ENCODE data around the gene PACRG.

PACRG gene

DNA sequence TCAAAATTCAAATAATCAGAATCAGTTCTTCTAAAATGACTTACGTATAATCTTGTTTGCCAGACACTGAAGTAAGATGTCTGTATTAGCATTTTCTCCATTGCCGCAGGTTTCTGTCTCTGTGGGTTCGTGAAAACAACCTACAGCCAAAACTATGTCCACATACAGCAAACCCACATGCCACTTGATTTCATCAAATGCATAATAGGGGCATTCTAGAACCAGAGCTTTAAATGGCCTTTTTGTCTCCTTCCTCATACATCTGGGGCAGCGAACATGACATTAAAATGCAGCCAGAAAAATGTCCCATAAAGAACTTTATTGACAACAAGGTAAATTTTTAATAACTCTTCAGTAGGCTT, 596.5 kb downstream of the PACRG start:
- DNase-seq, result peak; percentile 75

DNA sequence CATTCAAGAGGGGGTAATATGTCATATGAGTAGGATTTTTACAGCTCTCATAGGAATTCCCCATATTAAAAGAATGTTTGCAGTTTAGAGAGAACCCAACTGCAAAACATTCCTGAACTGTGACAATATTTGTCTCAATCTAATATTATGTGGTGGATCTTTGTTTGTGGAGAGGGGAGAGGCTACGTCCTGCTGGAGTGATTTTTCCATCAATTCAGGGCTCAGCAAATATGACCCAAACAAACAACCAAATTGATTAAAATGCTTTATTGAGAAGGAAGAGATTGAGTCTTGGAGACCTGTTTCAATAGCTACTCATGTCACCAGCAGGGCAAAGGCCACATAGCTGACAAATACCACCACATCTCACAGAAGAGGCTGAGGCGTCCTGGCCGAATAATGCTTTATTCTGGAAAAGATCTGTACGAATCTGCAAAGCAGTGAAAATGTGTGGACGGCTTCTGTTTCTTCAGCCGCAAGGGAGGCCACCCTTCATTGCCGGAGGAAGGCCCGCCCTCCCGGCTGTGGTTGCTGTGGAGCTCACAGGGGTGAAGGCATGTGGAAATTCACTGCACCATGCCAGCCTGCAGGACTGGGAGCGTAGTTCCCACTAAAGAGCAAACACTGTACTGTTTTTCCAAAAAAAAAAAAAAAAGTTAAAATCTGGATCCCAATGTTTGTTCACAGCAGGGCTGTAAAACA, 597.1 kb downstream of the PACRG start:
- peak; percentile 75 for DNase-seq

DNA sequence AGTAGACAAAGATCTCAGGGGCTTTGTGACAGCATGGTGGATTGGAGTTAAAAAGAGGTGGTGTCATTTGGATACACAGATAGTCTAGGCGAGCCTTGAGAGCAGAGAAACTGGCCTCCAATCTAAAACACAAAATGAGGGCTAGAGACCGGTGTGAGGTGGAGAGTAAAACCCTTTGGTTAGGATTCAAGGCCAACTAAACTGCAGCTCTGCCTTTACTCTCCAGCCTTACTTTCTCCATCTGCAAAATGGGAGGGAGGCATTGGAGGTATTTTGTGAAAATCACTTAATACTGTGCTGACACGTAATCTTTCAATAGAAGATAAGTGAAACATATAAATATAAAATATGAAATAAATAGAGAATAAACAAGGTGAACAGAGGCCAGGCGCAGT, 597.6 kb downstream of the PACRG start:
- no peak for DNase-seq

DNA sequence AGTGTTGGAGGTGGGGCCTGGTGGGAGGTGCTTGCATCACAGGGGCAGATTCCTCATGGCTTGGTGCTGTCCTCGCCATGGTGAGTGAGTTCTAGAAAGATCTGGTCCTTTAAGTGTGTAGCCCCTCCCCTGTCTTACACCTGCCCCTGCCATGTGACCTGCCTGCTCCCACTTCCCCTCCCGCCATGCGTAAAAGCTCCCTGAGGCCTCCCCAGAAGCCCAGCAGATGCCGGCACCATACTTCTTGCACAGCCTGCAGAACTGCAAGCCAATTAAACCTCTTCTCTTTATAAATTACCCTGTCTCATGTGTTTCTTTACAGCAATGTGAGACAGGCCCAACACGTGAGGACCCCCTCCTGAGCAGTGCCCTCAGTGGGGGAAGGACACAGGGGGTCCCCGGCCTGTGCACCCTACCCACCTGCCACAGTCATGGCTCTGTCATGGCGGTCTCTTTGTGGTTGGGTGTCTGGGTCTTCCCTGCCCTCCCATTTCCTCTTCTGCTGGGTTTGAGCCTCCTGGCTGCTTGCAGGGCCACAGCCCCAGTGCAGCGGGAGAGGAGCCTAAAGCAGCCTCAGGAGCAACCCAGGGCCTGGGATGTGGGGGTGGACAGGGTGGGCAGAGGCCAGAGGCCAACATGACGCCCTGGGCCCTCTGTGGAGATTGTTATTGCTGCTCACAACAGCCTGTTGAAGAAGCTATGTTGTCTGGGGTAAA, 599.5 kb downstream of the PACRG start:
- no peak for DNase-seq

DNA sequence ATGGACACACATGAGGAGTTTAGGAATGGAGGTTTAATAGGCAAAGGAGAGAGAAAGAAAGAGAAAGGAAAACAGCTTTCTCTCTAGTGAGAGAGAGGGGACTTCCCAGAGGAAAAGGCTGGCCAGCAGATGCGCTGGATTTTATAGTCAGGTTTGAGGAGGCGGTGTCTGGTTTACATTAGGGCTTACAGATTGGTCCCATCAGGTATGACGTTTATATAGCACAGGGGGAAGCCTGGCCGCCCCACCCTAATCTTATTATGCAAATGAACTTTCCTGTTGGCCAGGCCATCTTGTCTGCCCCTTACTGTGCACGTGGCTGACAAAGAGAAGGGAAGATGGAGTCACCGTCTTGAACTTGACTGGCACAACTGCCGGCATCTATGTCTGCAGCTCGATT, 600.1 kb downstream of the PACRG start:
- DNase-seq, result no peak

DNA sequence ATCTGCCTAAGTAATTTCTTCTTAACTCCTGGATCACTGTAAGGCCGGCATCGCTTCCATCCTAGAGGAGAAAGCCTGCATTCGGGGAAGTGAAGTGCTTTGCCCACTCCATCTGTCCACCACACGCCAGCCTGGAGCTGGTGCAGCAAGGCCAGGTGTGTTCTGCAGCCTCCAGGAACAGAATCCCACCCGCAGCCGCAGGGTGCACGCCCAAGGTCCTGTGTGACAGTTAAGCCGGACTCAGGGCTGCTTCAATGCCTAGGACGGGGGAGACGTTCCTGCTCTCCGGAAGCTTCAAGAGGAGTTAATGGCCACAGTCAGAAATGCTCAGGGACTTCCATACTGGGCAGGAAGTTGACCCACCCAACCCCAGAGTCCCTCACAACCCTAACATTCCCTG, 600.6 kb downstream of the PACRG start:
- DNase-seq, result no peak

DNA sequence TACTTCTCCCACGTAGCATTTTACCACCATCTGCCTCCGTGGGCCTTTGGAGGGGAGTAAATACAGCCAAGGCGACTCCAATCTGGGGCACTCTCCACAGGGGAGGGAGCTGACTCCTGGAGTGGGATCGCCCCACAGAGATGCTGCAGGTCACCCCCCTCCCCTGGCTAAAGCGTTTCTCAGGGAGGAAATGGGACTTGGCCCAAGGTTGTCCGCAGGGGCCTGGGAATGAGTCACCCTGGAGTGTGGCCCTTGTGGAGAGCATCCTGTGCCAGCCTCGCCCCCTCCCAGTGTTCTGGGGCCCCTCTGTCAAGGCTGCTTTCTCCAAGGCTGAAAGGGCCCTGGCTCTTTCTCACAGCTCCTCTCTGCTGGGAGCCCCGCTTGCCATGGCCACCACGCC, 602.2 kb downstream of the PACRG start:
- DNase-seq, result peak; percentile 58

DNA sequence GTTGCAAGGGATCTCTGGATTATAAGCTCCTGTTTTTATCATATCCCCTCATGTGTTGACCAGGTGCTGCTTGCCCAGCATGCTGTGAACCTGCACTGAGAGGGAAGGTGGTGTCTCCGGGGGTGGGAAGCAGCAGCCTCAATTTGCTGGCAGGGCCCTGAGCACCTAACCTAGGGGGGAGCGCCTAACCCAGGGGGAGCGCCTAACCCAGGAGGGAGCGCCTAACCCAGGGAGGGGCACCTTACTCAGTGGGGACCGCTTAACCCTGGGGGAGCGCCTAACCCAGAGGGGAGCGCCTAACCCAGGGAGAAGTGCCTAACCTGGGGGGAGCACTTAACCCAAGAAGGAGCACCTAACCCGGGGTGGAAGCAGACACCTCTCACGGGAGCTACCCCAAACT, 603.5 kb downstream of the PACRG start:
- no peak for DNase-seq

DNA sequence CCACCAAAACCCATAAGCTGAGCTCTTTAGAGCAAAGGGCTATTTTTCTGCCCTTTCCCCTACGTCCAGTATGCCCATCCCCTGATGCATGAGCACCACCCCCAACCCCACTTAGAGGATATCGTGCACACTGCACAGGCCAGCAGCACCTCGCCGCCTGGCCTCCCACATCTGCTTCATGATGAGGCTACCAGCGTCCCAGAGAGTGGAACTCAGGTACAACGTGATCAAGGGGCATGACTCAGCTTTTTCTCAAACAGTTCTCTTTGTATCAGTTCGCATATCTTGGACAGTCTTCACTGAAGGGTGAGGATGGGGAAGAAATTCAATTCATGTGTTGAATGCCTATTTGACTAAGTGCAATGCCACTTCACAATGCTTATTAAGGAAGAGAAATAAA, 604.8 kb downstream of the PACRG start:
- no peak for DNase-seq

DNA sequence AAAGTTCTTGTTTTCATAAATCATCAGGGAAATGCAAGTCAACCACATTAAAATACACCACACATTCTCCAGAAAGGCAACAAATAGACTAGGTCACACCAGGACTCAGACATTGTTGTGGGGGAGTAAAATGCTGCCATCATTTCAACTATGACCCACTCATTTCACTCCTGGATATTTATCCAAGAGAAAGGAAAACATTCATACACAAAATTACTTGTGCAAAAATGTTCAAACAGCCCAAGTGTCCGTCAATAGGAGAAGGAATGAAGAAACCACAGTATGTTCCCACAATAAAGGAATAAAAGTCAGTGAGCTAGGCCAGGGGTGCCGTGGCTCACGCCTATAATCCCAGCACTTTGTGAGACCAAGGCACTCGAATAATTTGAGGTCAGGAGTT, 605.3 kb downstream of the PACRG start:
- DNase-seq, result no peak

DNA sequence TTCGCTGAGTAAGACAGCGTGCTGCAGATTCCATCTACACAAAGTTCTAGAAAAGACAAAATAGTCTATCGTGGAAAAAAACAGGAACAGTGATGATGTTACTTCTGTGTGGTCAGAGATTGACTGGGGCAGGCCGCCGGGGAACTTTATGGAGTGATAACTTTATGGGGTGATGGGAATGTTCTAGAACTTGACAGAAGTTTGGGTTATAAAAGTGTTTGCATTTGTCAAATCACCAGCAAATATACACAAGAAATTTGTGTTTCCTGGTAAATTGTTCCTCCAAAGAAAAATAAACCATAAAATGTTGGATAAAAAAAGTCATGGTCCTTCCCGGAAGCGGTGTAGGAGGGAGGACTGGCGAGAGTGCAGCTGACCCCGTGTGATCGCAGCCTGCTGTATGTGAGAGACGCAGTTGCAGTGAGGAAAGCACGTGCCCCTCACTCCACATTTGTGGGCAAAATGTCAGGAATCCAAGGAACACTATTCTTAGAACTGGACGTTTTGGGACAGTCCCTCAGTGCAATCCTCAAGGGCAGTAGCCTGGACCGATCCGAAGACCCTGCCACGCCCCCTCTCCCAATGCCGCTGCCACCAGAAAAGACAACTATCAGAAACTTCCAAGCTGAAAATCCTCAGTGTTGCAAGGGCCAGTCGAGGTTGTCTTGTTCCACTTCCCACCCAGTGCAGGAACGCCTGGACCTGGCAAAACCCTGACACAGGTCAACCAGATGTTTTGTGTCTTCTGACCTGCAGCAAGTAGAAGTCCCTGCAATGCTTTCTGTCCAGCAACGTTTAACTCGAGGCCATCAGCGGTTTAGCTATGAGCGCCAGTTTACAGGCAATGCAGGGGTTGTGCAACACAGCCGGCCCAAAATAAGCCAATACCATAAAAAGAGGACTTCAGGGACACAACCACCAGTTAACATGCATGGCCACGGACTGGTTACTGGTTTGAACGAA, 606.2 kb downstream of the PACRG start:
- DNase-seq, result no peak

DNA sequence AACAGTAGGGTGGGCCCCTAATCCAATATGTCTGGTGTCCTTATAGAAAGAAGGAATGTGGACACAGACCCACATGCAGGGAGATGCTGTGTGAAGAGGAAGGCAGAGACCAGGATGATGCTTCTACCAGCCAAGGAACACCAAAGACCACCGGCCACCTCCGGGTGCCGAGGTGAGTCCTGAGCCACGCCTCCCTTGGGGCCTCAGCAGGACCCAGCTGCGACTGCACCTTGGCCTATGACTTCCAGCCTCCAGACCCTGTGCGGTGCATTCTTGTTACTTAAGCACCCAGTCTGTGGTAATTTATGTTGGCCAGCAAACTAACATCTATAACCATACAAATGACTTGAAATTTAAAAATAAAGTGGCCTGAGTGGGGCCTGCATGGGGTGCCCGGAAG, 607.3 kb downstream of the PACRG start:
- no peak for DNase-seq

DNA sequence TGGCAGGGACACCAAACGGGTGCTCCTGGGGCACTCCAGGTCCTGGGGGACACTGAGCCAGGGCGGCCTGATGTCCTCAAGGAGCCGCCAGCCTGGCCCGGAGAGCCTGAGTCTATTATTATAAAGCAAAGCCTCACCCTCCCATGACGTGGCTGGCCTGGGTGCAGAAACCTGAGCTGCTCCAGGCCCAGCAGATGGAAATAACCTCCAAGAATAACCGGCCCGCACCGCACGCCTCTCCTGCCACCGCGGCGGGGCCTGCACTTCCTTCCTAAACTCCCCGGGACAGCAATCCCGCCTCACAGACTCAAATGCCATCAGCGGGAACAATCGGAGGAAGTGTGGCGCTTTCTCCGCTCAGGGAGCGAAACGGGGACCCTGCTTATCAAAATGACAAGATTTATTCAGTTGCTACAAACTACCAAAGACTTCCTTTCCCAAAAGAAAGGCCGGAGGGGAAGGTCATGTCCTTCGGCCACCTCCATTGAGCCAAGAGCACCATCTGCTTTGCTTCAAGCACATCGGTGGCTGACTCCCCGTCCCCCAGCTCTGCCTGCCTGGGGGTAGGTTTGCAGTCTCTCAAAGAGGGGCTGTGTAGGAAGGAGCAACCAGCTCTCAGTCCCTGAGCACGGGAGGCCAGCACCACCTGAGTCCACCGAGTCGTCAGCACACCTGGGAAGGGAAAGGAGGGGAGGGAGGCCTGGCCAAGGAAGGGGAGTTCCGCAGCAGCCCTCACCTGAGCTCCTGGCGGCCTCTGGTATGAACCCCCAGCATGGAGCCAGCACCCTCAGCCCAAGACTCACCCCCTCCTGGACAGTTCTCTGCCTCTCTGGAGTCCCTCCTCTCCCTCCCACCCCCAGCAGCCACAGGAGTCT, 608.1 kb downstream of the PACRG start:
- DNase-seq, result no peak

DNA sequence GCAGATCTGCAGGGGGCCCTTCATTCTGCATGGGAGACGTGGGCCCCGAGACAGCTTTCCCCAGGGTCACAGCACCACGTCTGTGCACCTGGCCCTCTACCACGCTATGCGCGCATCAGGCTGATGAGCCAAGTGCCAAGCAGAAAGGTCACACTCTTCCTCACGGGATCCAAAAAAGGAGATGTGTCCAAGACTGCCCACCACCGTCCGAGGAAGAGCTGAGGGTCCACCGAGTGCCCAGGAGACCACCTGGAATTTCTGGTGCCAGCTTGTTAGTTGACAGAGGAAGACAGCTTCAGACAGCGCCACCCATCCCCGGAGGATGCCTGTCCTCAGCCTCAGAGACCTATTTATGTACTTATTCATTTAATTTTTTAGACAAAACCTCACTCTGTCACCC, 609.2 kb downstream of the PACRG start:
- no peak for DNase-seq

DNA sequence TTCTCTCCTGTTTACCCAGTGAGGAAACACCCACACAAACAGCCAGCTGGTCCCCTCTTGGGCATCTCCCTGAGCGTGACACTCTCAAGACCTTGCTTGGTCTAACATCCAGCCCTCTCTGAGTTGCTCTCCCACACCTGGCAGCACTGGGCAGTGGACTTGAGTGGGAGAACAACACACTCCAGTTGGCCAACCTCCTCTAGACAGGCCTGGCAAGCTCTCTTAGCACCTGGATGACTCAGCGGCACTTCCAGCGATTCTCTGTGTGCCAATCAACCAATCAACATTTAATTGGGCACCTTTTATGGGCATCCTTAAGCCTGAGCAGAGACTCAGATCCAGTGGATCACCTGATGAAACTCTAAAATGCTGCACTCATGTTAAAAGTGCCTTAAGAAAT, 610.2 kb downstream of the PACRG start:
- no peak for DNase-seq

DNA sequence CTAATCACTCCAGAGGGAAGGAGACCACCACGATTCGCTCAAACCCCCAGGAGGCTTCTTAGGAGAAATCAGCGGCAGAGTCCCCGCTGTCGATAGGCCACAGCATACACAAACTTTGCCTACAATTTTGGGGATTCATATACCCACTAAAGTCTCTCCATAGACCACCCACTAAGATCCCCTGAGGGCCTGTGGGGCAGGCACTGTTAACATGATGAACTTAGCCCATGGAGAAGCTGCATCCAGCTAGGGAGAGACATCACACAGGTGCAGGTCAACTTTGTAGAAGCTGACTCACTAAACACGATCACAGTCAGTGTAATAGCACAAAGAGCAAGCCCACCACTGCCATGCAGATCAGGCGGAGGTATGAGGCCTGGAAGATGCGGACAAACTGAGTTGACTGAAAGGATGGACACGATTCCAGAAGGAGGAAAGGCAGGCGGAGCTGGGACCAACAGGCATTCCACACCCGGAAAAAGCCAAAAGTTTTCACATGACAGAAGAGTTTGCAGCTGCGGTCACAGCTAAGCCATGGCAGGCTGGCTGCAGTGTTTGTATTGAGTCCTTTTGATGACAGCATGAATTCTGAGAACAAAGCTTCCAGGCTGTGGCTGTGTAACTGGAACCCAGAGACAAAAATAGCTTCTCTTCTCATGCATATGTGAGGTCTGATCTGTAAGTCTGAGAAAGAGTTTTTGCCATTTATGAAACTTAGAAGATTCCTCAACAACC, 611.1 kb downstream of the PACRG start:
- DNase-seq, result peak; percentile 89

DNA sequence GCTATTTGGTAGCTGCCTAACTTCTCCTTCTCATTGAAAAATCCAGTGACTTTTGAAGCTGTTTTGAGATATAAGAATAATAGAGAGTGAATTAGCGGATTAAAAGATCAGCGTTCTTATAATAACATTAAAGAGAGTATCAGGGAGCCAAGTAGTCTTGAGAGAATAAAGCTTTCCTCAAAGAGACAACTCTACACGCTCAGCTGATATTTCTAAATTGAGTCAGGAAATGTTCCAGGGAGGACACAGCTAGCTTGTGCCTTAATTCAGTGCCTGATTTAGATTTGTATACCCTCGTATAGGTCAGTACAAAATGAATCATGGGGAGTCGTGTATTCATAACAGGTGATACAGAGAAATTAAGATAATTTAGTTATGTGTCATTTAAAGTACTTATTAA, 611.7 kb downstream of the PACRG start:
- DNase-seq, result no peak

DNA sequence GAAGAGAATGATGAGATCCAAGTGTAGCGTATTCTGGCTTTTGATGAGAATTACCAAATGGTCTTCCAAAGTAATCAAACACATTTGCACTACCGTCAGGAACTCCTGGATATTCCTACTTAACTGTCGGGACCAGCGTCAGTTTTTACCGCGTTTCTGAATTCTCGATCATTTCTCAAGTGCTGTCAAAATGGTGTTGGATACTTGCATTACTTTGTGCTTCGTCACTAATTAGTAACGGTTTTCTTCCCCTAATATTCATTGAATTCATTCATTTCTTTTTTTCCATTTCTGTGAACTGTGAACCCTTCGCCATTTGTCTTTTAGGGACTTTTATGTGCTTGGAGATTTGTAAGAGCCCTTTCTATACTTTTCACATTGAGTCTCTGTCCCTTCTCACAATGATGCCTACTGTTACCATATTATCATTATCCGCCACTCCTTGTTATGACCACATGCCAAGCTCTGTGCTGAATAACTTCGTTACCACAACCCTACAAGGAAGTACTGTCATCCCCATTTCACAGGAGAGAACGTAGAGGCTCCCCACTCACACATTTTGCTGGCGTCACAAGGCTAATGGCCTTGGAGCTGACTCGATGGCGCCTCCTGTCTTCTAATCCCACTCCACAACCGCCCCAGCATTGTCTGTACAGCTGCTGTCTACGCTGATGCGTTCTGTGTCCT, 612.6 kb downstream of the PACRG start:
- DNase-seq, result no peak

DNA sequence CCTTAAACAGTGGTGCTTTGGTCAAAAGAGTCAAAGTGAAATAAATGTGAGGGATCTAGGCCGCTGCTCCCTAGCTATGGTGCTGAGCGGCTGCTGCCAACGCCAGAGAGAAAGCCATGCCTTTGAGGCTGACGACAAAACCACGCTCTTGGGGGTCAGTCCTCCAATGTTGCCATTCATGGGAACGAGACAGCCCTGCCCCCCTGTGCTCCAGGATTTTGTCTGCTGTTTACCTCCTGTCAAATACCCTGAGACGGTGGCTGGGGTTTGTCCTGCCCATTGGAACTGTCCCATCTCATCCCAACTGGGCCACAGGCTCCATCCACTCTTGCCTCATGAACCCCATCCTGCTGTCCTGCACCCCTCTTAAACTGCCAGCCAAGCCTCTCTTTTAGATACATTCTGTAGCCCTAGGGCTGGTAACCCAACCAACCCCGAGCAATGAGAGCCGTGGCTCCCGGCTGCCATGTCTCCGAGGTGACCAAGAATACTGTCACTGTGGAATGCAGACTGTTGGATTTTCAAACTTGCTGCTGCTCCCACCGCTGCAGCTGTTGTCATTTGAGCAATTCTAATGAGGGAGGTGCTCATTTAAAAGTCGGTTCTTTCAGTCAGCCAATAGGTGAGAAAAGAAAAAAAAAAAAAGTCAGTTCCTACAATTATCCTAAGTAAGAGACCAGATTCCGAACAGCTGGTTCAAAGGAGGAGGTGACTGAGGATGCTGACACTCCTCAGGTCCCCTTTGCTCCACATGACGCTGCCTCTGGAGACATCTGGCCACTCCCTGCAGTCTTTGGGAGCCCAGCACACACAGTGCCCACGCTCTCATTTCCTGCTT, 613.7 kb downstream of the PACRG start:
- DNase-seq, result no peak
